WI38 (cell line): ENCODE data around the gene RHBDD3.

Experiments
- H3K4me3 ChIP-seq: 2 replicates; pipeline ENCODE4 v1.5.1; 2011; ENCODE audit warnings: low read depth, mild to moderate bottlenecking, control low read depth, low read length
- TF ChIP-seq, protein P1 (sequence below): IDR thresholded peaks from 2 replicates; pipeline ENCODE4 v1.5.1; 2012; ENCODE audit warnings: low read depth, mild to moderate bottlenecking, control low read depth, low read length

Gene RHBDD3

DNA sequence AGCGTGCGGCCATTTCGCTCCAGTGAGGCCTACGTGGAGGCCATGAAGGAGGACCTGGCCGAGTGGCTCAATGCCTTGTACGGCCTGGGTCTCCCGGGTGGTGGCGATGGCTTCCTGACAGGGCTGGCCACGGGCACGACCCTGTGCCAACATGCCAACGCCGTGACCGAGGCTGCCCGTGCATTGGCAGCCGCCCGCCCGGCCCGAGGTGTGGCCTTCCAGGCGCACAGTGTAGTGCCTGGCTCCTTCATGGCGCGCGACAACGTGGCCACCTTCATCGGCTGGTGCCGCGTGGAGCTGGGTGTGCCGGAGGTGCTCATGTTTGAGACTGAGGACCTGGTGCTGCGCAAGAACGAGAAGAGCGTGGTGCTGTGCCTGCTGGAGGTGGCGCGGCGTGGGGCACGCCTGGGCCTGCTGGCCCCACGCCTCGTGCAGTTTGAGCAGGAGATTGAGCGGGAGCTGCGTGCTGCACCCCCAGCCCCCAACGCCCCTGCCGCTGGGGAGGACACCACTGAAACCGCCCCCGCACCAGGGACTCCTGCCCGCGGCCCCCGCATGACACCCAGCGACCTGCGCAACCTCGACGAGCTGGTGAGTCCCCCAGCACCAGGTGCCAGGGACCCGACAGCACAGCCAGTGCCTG, 40.5 kb upstream of the RHBDD3 start:
- no peak overlapping the region; the same call in 1 of the 2 replicates for H3K4me3 ChIP-seq
- TF ChIP-seq, protein P1, sequence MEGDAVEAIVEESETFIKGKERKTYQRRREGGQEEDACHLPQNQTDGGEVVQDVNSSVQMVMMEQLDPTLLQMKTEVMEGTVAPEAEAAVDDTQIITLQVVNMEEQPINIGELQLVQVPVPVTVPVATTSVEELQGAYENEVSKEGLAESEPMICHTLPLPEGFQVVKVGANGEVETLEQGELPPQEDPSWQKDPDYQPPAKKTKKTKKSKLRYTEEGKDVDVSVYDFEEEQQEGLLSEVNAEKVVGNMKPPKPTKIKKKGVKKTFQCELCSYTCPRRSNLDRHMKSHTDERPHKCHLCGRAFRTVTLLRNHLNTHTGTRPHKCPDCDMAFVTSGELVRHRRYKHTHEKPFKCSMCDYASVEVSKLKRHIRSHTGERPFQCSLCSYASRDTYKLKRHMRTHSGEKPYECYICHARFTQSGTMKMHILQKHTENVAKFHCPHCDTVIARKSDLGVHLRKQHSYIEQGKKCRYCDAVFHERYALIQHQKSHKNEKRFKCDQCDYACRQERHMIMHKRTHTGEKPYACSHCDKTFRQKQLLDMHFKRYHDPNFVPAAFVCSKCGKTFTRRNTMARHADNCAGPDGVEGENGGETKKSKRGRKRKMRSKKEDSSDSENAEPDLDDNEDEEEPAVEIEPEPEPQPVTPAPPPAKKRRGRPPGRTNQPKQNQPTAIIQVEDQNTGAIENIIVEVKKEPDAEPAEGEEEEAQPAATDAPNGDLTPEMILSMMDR = no peak

DNA sequence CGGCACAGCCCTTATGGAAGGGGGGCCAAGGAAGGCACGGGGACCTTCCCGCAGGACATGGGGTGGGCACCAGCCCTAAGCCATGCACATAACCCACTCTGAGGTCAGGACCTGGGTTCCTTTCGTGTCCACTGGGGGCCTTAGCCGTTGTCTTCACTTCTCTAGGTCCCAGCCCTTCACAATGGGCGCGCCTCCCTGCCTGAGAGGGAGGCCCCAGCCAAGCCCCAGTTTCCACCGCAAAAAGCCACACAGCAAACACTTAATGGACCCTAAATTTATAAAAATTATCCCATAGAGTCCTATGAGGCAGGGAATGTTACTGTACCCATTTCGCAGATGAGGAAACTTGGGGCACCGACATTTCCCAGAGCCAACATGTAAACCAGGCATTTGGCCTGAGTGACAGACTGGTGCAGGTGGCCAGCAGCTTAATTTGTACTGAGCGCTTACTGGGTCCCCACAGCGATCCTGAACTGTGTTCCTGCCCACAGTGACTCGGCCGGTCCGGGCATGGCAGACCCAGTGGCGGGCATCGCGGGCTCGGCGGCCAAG, 39.9 kb upstream of the RHBDD3 start:
- peak overlapping the region; percentile 68 for H3K4me3 ChIP-seq
- TF ChIP-seq, protein P1 = no peak

DNA sequence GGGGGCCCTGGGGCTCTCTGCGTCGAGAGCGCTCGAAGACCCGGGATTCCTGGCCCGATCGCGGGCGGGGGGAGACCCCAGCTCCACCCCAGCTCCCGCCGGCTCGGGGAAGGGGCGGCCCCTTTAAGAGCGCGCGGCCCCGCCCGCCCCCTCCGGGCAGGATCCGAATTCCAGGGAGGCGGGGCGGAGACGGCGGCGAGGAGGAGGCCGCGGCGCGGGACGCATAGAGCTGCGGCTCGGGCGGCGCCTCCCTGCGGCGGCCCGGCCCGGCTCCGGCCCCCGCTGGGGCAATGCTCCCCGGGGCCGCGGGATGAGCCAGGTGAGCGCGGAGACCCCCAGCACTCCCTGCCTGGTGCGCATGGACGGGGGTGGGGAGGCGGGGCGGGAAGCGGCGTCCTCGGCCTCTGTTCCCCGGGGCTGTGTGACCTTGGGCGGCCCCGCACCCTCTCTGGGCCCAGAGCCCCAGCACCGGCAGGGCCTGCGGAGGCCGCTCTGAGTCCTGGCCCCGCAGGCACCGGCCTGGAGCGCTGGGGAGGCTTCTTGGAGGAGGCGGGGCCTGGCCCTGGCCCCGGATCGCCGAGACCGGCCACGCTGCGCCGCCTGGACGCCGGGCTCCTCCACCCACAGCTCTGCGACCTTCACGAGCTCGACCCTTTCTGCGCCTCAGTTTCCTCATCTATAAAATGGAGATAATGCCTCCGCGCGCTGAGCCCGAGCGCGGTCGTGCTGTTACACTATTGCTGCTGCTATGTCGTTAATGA, 39.2 kb upstream of the RHBDD3 start:
- peak overlapping the region; percentile 68 for H3K4me3 ChIP-seq

DNA sequence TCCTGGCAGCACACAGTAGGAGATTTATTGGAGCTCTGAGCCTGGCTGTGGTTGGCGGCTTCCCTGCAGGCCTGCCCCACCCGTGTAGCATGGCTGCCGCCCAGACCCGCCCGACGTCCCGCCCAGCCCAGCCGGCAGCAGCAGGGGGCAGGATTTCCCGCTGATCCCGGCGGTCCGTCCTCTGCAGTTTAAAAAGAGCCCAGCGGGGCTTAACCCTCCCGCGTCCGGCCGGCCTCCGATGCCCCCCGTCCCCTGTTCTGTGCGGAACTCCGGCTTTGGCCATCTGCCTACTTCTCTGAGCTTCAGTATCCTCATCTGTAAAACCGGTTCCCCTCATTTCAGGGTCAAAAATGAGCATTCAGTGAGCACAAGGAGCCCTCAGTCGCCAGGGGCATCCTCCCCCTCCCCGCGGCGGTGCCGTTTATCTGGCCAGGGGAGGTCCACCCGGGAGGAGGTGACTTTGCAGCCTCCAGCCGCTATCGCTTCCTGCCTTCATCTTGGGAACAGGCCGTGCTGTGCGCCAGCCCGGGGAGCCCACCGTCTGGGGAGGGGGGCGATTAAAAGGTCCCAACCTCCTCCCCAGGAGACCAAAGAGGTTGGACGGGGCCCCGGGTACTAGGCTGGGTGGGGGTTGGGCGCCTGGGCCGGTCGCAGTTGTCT, 38.5 kb upstream of the RHBDD3 start, which contains the start of gene GAS2L1:
GAS2L1 (plus strand) TSS at position 476 of the 660 bp plus-strand sequence. CDS start 1,456 bp downstream, outside the sequence.
- TF ChIP-seq, protein P1 = peak; percentile 49; the same call in 1 of the 2 replicates
- peak within 1 kb of the TSS; percentile 68 for H3K4me3 ChIP-seq

More for the DNA sequence above, 39.2 kb upstream of the RHBDD3 start:
- TF ChIP-seq, protein P1 = no peak

DNA sequence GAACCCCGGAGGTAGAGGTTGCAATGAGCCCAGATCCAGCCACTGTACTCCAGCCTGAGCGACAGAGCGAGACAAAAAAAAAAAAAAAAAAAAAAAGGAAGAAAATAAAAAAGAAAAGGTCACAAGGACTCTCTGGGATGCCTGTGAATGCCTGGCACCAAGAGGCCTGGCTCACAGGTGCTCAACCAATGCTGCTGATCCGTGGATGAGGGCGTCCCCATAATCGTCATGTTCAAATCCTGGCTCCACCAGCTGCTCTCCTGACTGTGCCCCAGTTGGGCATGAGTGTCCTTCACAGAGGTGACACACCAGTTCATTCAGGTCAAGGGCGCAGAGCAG, 38.0 kb upstream of the RHBDD3 start:
- no peak overlapping the region for H3K4me3 ChIP-seq
- TF ChIP-seq, protein P1 = no peak

DNA sequence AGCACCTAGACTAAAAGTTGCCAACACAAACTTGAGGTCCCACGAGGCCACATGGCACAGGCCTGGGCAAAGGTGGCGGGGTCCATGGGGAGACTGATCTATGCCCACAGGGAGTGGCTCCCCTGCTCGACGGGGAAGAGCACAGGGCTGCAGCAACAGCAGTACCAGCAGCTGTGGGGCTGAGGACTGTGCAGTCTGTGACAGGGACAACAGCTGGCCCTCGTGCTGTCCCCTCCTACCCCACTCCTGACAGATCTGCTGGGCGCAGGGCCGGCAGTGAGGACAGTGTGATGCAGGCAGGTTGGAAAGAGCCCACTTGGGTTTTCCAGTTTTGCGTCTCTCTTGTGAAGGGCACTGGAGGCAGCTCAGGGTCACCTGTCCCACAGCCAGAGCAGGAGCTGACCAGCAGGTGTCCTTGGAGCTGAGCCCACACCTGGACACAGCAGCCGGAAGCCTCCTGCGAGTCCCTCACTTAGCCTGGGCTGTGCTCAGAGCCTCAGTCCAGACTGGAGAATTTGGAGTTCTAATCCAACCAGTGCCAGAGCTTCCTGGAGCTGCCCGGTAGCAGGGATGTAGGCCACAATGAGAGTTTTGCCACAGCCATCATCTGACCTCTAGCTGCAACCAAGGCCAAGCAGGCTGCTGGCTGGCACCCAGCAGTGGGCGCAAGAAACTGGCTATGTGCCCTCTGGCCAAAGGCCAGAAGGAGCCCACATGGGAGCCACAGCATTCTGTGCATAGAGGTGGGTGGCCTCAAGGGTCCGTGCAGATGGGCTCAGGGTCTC, 35.1 kb upstream of the RHBDD3 start:
- TF ChIP-seq, protein P1 = no peak
- H3K4me3 ChIP-seq = no peak overlapping the region
